HL-60 (cell line): ENCODE results near the gene NOG.

Experiments used
- GABPA ChIP-seq: IDR thresholded peaks from 2 replicates; pipeline ENCODE4 v1.6.1; 2012; ENCODE audit warnings: low read depth
- POLR2AphosphoS5 ChIP-seq: IDR thresholded peaks from 2 replicates; pipeline ENCODE4 v1.6.1; 2012; ENCODE audit warnings: low read depth
- REST ChIP-seq: IDR thresholded peaks from 2 replicates; pipeline ENCODE4 v1.6.1; 2012; ENCODE audit warnings: low read depth; ENCODE audit not compliant: insufficient replicate concordance
- TF ChIP-seq, protein P1 (sequence below): IDR thresholded peaks from one replicate; pipeline ENCODE4 v1.5.1; 2011; ENCODE audit warnings: low read length, control low read depth, inconsistent platforms; ENCODE audit not compliant: insufficient read depth

GRCh38 chr17:56636265-56636664, 42.8 kb downstream of the NOG start:
- TF ChIP-seq POLR2AphosphoS5 (no peak), REST (no peak), GABPA (no peak)
- TF ChIP-seq, protein P1, sequence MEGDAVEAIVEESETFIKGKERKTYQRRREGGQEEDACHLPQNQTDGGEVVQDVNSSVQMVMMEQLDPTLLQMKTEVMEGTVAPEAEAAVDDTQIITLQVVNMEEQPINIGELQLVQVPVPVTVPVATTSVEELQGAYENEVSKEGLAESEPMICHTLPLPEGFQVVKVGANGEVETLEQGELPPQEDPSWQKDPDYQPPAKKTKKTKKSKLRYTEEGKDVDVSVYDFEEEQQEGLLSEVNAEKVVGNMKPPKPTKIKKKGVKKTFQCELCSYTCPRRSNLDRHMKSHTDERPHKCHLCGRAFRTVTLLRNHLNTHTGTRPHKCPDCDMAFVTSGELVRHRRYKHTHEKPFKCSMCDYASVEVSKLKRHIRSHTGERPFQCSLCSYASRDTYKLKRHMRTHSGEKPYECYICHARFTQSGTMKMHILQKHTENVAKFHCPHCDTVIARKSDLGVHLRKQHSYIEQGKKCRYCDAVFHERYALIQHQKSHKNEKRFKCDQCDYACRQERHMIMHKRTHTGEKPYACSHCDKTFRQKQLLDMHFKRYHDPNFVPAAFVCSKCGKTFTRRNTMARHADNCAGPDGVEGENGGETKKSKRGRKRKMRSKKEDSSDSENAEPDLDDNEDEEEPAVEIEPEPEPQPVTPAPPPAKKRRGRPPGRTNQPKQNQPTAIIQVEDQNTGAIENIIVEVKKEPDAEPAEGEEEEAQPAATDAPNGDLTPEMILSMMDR, result no peak
